ENCODE results near the gene SBF2.

GRCh38 chr11:9831122-9831521, 462.9 kb downstream of the SBF2 start:
- TF ChIP-seq CTCF (IDR thresholded peaks at IDR 0.05) (no peak), POLR2A (IDR thresholded peaks at IDR 0.05) (no peak)

Data from esophagus squamous epithelium (tissue), 4 donors.